Measurements from ENCODE around the gene LDLRAD4. TPM values are rescaled to one million over a fixed set of nuclear protein-coding genes. Genes with fewer than 3 reads are reported as not detected.
A peak's percentile ranks its signal among the peaks of the same experiment; 100 is the strongest.

LDLRAD4 gene
- total RNA-seq, 2 donors from 2014 or later = 112 to 120 TPM

DNA sequence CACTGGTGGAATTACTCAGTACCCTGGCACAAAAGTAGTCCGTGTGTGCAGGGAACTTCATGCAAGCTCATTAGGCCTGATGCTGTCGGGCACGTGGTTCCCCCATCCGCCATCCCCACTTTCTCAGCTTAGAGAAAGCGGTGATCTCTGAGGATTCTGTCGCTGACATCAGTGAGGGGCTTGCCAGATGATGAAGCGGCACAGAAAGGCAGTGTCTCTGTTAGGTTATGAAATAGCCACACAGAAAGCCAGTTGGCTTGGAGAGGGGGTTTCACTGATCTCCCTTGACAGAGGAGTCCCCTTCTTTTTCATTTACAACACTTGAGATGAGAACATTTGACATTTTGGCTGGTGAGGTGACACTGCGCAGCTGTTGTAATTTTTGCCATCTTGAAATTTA lies 328.1 kb downstream of the LDLRAD4 start:
- ATAC-seq (no peak), DNase-seq (no peak)
- Mint-ChIP-seq H3K4me3 (no peak overlapping the region), H3K27ac (no peak overlapping the region), H3K27me3 (no peaks in the 10 kb centered on the region), H3K4me1 (peaks cover 8% of the 10 kb centered on the region), H3K36me3 (ENCODE audit: low read depth) (peaks cover 3% of the 10 kb centered on the region)
- no peaks in the 10 kb centered on the region for H3K9me3 ChIP-seq (ENCODE audit: control insufficient read depth, low read length, poor library complexity, severe bottlenecking)

DNA sequence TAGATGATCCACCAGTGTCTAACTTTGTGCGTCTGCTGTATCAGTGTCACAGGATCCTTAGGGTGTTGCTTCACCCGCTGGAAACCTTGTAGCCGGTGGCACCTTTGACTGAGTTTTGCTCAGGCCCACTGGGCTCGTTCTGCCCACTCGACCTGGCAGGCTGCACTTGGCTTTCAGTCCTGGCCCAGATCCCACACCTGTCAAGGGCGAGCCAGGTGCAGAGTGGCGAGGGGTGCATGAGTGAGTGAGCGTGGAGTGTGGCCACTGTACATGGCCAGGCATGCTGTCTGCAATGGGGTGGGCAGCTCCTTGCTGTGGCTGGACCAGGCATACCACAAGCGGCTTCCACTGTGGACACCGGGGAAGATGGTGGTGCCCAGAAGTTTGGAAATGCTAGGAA lies 328.8 kb downstream of the LDLRAD4 start:
- Mint-ChIP-seq H3K4me3 (no peak overlapping the region), H3K27me3 (no peaks in the 10 kb centered on the region), H3K4me1 (peaks cover 10% of the 10 kb centered on the region), H3K36me3 (ENCODE audit: low read depth) (peaks cover 3% of the 10 kb centered on the region), H3K27ac (no peak overlapping the region)
- no peak for DNase-seq
- ATAC-seq = no peak
- H3K9me3 ChIP-seq (ENCODE audit: control insufficient read depth, low read length, poor library complexity, severe bottlenecking) = no peaks in the 10 kb centered on the region

DNA sequence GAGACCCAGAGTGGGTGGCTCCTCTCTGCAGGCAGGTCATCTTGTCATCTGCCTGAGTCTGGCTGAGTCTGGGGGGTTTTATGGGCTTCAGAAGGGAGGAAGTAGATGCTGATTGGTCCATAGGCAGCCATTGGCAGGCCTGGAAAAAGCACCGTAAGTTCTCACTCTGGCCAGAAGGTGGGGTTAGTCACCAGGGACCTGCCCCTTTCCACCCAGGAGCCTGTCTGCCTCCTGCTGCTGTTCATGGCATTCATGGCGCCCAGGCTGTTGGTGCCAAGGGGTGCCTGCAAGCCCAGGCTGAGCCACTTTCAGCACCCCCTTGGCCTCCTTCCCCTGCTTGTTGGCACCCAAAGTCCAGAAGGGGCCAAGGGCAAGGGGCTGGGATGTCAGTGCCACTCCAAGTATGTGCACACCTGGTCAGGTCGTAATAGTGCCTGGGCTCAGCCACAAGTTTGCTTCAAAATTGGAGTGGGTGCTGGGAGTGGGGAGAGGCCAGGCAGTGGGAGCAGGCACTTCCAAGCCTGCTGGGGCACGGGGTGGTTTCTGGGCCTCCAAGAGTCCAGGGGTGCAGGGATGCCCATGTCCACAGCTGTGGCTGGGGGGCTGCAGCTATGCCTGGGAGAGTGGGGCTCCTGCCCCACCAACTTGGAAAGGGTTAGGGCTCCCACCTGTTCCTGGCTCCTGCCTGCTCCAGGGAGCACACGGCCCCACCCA lies 329.7 kb downstream of the LDLRAD4 start:
- H3K9me3 ChIP-seq (ENCODE audit: control insufficient read depth, low read length, poor library complexity, severe bottlenecking) = no peaks in the 10 kb centered on the region

DNA sequence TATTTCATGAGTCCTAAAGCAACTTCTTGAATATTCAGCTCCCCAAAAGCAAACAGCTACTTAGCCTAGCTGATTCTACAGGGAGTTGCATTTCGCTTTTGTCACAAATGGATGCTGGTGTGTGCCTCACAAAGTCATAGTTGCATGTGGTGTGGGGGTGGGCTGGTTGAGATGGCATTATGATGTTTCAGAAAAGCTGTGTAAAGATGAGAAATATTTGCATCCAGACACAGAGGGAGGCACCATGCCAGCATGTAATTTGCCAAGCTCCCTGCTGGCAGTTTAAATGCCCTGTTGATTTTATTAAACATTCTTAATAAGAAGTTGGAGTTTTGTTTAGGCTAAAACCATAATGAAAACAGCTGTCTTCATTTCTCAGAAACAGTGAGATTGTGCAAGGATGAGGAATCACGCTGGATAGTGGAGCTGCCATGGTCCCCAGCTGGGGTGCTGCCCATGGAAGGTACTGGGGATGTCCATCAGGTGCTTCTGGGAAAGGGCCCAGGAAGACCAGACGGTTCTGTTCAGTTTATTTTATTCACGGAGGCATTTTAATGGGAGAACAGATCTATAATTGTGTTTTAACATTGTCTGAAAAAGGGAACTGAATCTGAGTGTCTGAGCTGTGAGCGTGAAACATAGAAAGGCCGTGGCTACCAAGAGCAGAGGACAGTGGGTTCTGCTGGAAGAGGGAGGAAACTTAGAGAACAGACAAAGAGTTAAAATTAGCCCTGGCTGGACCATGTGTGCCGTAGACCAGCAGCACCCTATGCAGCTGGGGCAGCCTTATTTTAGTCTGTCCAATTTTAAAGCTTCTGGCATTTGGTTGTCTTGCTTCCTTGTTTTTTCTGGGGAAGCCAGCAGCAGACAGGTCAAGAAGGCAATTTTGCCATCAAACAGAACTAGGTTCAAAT lies 330.7 kb downstream of the LDLRAD4 start:
- ATAC-seq (no peak), DNase-seq (no peak)
- Mint-ChIP-seq H3K4me1 (peaks cover 16% of the 10 kb centered on the region), H3K27me3 (no peaks in the 10 kb centered on the region), H3K36me3 (ENCODE audit: low read depth) (peaks cover 2% of the 10 kb centered on the region), H3K4me3 (peak overlapping the region; percentile 52), H3K27ac (peak overlapping the region; percentile 14)
- H3K9me3 ChIP-seq (ENCODE audit: control insufficient read depth, low read length, poor library complexity, severe bottlenecking) = no peaks in the 10 kb centered on the region

More for the DNA sequence above, 329.7 kb downstream of the LDLRAD4 start:
- H3K27ac Mint-ChIP-seq = no peak overlapping the region
- H3K4me3 Mint-ChIP-seq = no peak overlapping the region
- ATAC-seq (no peak), DNase-seq (no peak)
- no peaks in the 10 kb centered on the region for H3K27me3 Mint-ChIP-seq
- peaks cover 11% of the 10 kb centered on the region for H3K4me1 Mint-ChIP-seq
- peaks cover 2% of the 10 kb centered on the region for H3K36me3 Mint-ChIP-seq (ENCODE audit: low read depth)

DNA sequence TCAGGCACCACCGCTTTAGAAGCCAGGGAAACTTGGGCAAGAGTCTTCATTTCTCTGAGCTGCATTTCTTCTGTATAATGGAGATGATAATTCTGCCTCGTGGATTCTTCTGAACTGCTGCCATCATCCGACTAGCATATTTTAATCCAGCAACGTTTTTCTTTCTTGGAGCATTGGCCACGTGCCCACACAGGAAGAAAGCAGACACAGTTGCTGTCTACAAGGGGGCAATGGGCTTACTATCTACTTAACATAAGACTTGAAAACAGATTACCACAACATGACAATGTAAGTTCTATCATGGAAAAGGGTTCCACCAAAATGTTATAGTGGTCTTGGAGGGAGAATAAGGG lies 331.3 kb downstream of the LDLRAD4 start:
- ATAC-seq (no peak), DNase-seq (no peak)
- Mint-ChIP-seq H3K27me3 (no peaks in the 10 kb centered on the region), H3K27ac (peak overlapping the region; percentile 14), H3K4me1 (peaks cover 18% of the 10 kb centered on the region), H3K4me3 (no peak overlapping the region), H3K36me3 (ENCODE audit: low read depth) (peaks cover 2% of the 10 kb centered on the region)
- no peaks in the 10 kb centered on the region for H3K9me3 ChIP-seq (ENCODE audit: control insufficient read depth, low read length, poor library complexity, severe bottlenecking)

DNA sequence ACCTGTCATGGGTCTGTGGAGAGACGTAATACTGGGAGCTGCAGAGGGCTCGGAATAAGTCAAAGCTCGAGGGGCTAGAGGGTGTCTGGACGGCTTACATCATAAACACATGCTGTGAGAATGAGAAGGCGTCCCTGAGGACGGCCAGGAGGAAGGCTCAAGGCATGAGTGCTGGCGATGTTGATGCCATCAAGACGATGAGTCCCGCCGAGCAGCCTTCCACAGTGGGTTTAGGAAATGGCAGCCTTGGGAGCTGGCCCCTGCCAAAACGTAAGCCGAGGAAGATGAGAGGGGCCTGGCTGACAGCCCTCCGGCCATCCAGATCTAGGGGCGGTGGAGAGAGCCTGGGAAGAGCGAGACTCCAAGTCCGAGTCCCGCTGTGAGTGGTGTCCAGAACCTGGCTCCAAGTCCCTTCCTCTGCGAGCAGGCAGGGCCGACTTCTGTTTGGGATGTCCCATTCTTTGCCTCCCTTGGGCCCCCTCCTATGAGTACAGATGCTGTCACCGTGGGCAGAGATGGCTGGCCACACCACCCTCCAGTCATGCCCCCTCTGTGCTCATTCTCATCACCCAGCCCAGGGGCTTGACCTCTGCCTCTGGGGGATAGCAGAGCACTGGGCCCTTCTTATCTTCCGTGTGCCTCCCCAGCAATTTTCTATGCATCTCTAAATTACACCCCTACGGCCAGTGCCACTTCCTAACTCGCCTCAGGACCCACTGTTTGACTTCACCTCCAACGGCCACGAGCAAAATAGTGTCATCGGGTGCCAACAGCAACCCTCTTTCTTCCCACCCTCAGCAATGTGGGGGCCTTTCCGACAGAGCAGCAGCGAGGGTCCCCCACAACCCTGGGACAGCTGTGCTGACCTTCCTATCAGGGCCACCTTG lies 332.1 kb downstream of the LDLRAD4 start:
- Mint-ChIP-seq H3K36me3 (ENCODE audit: low read depth) (peaks cover 2% of the 10 kb centered on the region), H3K27me3 (no peaks in the 10 kb centered on the region), H3K4me3 (no peak overlapping the region), H3K4me1 (peaks cover 18% of the 10 kb centered on the region), H3K27ac (peak overlapping the region; percentile 3)
- ATAC-seq (no peak), DNase-seq (no peak)
- H3K9me3 ChIP-seq (ENCODE audit: control insufficient read depth, low read length, poor library complexity, severe bottlenecking) = no peaks in the 10 kb centered on the region

DNA sequence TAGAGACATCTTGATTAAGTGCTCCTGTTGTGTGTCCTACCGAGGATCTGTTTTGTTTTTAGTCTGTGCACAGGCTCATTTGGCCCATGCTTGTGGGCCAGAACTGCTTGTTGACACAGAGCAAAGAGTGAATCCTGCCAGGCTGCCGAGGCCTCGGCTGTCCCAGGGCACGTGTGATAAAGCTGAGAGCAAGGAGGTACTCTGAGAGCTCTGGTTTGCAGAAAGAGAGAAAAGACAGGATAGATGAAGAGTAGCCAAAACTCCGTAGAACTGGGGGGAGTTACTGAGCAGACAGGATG lies 332.7 kb downstream of the LDLRAD4 start:
- ATAC-seq = no peak
- Mint-ChIP-seq H3K4me1 (peaks cover 19% of the 10 kb centered on the region), H3K27me3 (no peaks in the 10 kb centered on the region), H3K36me3 (ENCODE audit: low read depth) (peaks cover 2% of the 10 kb centered on the region), H3K27ac (peak overlapping the region; percentile 3), H3K4me3 (no peak overlapping the region)
- no peak for DNase-seq
- no peaks in the 10 kb centered on the region for H3K9me3 ChIP-seq (ENCODE audit: control insufficient read depth, low read length, poor library complexity, severe bottlenecking)

DNA sequence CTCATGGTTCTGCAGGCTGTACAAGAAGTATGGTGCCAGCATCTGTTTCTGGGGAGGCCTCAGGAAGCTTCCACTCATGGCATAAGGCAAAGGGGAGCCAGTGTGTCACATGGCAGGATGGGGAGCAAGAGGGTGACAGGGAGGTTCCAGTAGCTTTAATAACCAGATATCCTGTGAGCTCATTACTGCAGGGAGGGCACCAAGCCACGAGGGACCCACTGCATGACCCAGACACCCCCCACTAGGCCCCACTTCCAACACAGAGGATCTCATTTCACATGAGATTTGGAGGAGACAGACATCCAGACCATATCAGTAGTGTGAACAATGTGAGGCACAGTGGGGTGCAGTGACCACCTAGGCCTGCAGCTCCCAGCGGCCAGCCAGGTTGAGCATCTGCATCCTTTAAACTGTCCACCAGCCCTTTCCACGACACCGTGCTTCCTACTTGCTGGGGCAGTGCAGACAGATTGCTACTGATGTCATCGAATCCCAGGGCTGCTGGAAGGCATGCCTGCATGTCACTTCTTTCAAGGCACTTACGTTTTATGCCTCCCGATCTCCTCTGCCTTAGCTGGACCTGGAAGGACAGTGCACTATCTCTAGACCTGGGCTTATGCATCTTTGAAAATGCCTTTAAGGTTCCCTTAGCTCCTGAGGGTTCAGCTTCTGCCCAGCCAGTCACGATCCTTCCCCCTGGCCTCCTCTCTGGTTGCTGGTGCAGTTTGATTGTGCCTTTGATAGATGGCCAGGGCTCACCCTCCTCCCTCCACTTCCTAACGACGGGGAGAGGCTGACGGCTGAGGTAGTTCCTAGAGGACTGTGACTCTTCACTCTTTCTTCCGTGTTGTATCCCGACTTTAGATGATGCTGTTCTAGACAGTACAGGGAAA lies 333.5 kb downstream of the LDLRAD4 start:
- ATAC-seq (no peak), DNase-seq (no peak)
- Mint-ChIP-seq H3K36me3 (ENCODE audit: low read depth) (peaks cover 2% of the 10 kb centered on the region), H3K4me1 (peaks cover 20% of the 10 kb centered on the region), H3K27ac (peak overlapping the region; percentile 69), H3K27me3 (no peaks in the 10 kb centered on the region), H3K4me3 (no peak overlapping the region)
- no peaks in the 10 kb centered on the region for H3K9me3 ChIP-seq (ENCODE audit: control insufficient read depth, low read length, poor library complexity, severe bottlenecking)

DNA sequence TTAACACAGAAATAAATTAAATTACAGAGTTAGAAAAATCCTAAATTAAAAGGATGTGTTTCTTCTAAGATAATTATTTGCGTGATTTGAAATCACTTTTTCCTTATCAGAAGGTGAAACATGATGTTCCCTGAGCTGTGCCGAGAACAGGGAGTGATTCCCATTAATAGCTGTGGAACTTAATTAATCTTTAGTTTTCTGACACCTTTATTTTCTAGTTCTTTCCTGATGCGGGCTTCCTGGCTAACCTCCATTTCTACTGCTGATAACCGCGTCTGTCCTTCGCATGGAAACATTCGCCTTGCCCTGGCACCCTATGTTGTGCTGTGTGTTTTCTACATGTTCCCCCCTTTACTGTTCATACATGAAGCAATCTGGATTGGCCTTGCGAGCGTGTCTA lies 334.9 kb downstream of the LDLRAD4 start:
- ATAC-seq (no peak), DNase-seq (no peak)
- Mint-ChIP-seq H3K27ac (no peak overlapping the region), H3K36me3 (ENCODE audit: low read depth) (peaks cover 2% of the 10 kb centered on the region), H3K4me3 (no peak overlapping the region), H3K4me1 (peaks cover 23% of the 10 kb centered on the region), H3K27me3 (no peaks in the 10 kb centered on the region)
- H3K9me3 ChIP-seq (ENCODE audit: control insufficient read depth, low read length, poor library complexity, severe bottlenecking) = no peaks in the 10 kb centered on the region

DNA sequence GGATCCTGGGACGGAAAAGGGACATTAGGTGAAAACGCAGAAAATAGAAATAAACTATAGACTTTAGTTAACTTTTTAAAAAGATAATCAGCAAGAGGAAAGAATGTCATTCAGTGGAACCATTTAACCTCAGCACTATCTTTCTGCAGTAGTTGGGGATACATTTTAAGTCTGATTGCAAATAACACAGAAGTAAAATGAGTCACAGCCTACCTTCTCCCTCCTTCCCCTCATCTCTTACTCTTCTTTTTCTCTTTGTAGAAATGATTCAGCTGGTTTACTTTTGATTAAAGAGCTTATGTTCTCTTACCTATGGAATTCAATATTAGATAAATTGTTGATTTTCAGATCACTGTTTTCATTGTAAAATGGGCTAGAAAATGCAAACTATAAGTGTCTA lies 336.6 kb downstream of the LDLRAD4 start:
- no peak for ATAC-seq
- H3K27ac Mint-ChIP-seq = peak overlapping the region; percentile 60
- H3K9me3 ChIP-seq (ENCODE audit: control insufficient read depth, low read length, poor library complexity, severe bottlenecking) = no peaks in the 10 kb centered on the region
- H3K36me3 Mint-ChIP-seq (ENCODE audit: low read depth) = peaks cover under 1% of the 10 kb centered on the region
- no peak overlapping the region for H3K4me3 Mint-ChIP-seq
- H3K4me1 Mint-ChIP-seq = peaks cover 23% of the 10 kb centered on the region
- no peak for DNase-seq
- no peaks in the 10 kb centered on the region for H3K27me3 Mint-ChIP-seq

DNA sequence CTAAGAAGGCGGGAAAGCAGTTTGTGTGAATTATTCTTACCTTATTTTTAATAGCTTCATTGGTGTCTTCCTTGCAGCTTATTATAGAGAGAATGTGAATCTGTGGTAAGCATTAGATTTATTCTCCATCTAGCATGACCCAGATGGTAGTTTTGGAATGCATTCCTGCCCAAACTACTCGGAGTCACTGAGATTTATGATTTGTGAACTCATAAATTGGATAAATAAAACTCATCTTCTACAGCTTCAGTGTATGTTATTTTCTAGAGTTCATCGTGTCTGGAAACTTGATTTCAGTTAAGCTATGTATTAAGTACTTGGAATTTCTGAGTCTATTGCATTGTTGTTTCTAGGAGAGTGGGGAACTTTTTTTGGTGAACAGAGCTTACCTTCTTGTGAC lies 337.3 kb downstream of the LDLRAD4 start:
- no peak overlapping the region for H3K4me3 Mint-ChIP-seq
- peaks cover 24% of the 10 kb centered on the region for H3K4me1 Mint-ChIP-seq
- H3K9me3 ChIP-seq (ENCODE audit: control insufficient read depth, low read length, poor library complexity, severe bottlenecking) = no peaks in the 10 kb centered on the region
- DNase-seq = no peak
- ATAC-seq = no peak
- no peaks in the 10 kb centered on the region for H3K36me3 Mint-ChIP-seq (ENCODE audit: low read depth)
- H3K27me3 Mint-ChIP-seq = no peaks in the 10 kb centered on the region
- peak overlapping the region; percentile 60 for H3K27ac Mint-ChIP-seq

DNA sequence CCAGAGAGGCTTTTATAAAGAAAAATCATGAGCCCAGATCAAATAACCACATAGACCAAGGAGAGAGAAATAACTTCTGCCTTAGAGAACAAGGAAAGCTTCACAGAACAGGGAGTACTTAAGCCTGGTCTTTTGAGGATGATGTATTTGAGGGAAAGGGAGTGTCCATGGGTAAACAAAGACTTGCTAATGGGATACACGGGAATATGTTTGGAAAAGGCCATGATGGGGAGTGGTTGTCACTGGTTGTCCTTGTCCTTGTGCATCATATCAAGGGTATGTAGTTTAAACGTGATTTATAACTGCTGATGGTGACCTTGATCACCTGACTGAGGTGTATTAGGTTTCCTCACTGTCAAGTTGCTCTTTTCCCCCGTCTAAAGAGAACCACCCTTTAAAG lies 337.9 kb downstream of the LDLRAD4 start:
- ATAC-seq = no peak
- Mint-ChIP-seq H3K4me1 (peaks cover 24% of the 10 kb centered on the region), H3K27me3 (no peaks in the 10 kb centered on the region), H3K4me3 (no peak overlapping the region), H3K27ac (peak overlapping the region; percentile 60), H3K36me3 (ENCODE audit: low read depth) (no peaks in the 10 kb centered on the region)
- DNase-seq = no peak
- no peaks in the 10 kb centered on the region for H3K9me3 ChIP-seq (ENCODE audit: control insufficient read depth, low read length, poor library complexity, severe bottlenecking)
